GM21526 (cell line): Measurements from ENCODE around the gene SPEG.
"Not testable (repeated sequence)": the region's sequence is repeated elsewhere in the genome, so short reads cannot be mapped to it uniquely, and the experiment has no call there.

ENCODE experiments used
- ATAC-seq: cut with Tn5 transposase; IDR thresholded peaks from one replicate; pipeline ENCODE4 v1.9.1; 2021; ENCODE audit warnings: moderate library complexity; ENCODE audit not compliant: unreplicated experiment, low FRiP score

Gene SPEG

GRCh38 chr2:219434718-219435525 lies at the start of gene SPEG:
Gene SPEG (plus strand): TSS chr2:219434843. CDS start chr2:219434978, 135 bp downstream.
- no peak for ATAC-seq

GRCh38 chr2:219384859-219385258 lies 49.8 kb upstream of the SPEG start:
- no peak for ATAC-seq

GRCh38 chr2:219385958-219386520 lies 48.6 kb upstream of the SPEG start:
- ATAC-seq: no peak

GRCh38 chr2:219386532-219387280 lies 47.9 kb upstream of the SPEG start:
- no peak for ATAC-seq

GRCh38 chr2:219387306-219388120 lies 47.1 kb upstream of the SPEG start, which contains the start of gene DNPEP:
Gene DNPEP (minus strand): TSS chr2:219387912. CDS start chr2:219387794, 118 bp downstream.
- peak; percentile 58 for ATAC-seq

GRCh38 chr2:219388121-219388906 lies 46.3 kb upstream of the SPEG start:
- peak; percentile 77 for ATAC-seq

GRCh38 chr2:219388907-219389156 lies 45.8 kb upstream of the SPEG start:
- ATAC-seq: no peak

GRCh38 chr2:219392754-219393153 lies 41.9 kb upstream of the SPEG start:
- no peak for ATAC-seq

- ATAC-seq: not testable (repeated sequence)
Measured at GRCh38 chr2:219395056-219395455, 39.6 kb upstream of the SPEG start.

GRCh38 chr2:219395609-219396008 lies 39.0 kb upstream of the SPEG start:
- ATAC-seq: no peak

GRCh38 chr2:219396863-219397457 lies 37.7 kb upstream of the SPEG start:
- ATAC-seq: no peak

- ATAC-seq: no peak
Measured at GRCh38 chr2:219398721-219399363, 35.8 kb upstream of the SPEG start.

GRCh38 chr2:219399716-219400478 lies 34.7 kb upstream of the SPEG start:
- no peak for ATAC-seq

GRCh38 chr2:219400562-219400961 lies 34.1 kb upstream of the SPEG start:
- no peak for ATAC-seq

- no peak for ATAC-seq
Measured at GRCh38 chr2:219401606-219402005, 33.0 kb upstream of the SPEG start.

GRCh38 chr2:219402665-219403515 lies 31.8 kb upstream of the SPEG start:
- peak; percentile 58 for ATAC-seq

- ATAC-seq: no peak
Measured at GRCh38 chr2:219403861-219404260, 30.8 kb upstream of the SPEG start.
